Fibroblast of peridontal ligament (primary cell): ENCODE results near the gene TMEM94.
"Not testable (repeated sequence)": the region's sequence is repeated elsewhere in the genome, so short reads cannot be mapped to it uniquely, and the experiment has no call there.

Experiments
- DNase-seq: peaks from one replicate; pipeline ENCODE4 v3.0.0-alpha.2; 2010; ENCODE audit errors: extremely low read depth

Gene TMEM94

GRCh38 chr17:75445296-75445695, 11.1 kb upstream of the TMEM94 start:
- no peak for DNase-seq

- DNase-seq, result not testable (repeated sequence)
Observed at GRCh38 chr17:75445896-75446295, 10.5 kb upstream of the TMEM94 start.

- no peak for DNase-seq
Observed at GRCh38 chr17:75447951-75448856, 8.2 kb upstream of the TMEM94 start.

GRCh38 chr17:75450270-75450669, 6.2 kb upstream of the TMEM94 start:
- DNase-seq, result no peak

- DNase-seq, result no peak
Observed at GRCh38 chr17:75454193-75454592, 2.2 kb upstream of the TMEM94 start.

GRCh38 chr17:75454672-75455071, 1.8 kb upstream of the TMEM94 start:
- not testable (repeated sequence) for DNase-seq

GRCh38 chr17:75456039-75456416, 407 bp upstream of the TMEM94 start:
- no peak for DNase-seq

GRCh38 chr17:75457047-75457654, 716 bp downstream of the TMEM94 start:
- DNase-seq, result peak; percentile 53

- DNase-seq, result no peak
Observed at GRCh38 chr17:75459246-75459589, 2.8 kb downstream of the TMEM94 start.

- peak; percentile 47 for DNase-seq
Observed at GRCh38 chr17:75459590-75460267, 3.3 kb downstream of the TMEM94 start.

- DNase-seq, result no peak
Observed at GRCh38 chr17:75460295-75460694, 3.9 kb downstream of the TMEM94 start.

GRCh38 chr17:75463603-75464002, 7.2 kb downstream of the TMEM94 start:
- no peak for DNase-seq

GRCh38 chr17:75465039-75465438, 8.6 kb downstream of the TMEM94 start:
- DNase-seq, result no peak

GRCh38 chr17:75468291-75468754, 11.9 kb downstream of the TMEM94 start:
- no peak for DNase-seq

- no peak for DNase-seq
Observed at GRCh38 chr17:75468779-75469373, 12.4 kb downstream of the TMEM94 start.

- DNase-seq, result no peak
Observed at GRCh38 chr17:75471207-75471606, 14.8 kb downstream of the TMEM94 start.

GRCh38 chr17:75472119-75472518, 15.7 kb downstream of the TMEM94 start:
- no peak for DNase-seq

- no peak for DNase-seq
Observed at GRCh38 chr17:75473246-75473645, 16.8 kb downstream of the TMEM94 start.

GRCh38 chr17:75474736-75475135, 18.3 kb downstream of the TMEM94 start:
- DNase-seq, result no peak

GRCh38 chr17:75475144-75475835, 18.9 kb downstream of the TMEM94 start:
- DNase-seq, result no peak

- no peak for DNase-seq
Observed at GRCh38 chr17:75475851-75476250, 19.4 kb downstream of the TMEM94 start.

GRCh38 chr17:75476271-75476671, 19.8 kb downstream of the TMEM94 start:
- DNase-seq, result peak; percentile 38
